Measurements from ENCODE around the gene SNX18.
"Not testable (repeated sequence)": the region's sequence is repeated elsewhere in the genome, so short reads cannot be mapped to it uniquely, and the experiment has no call there.

GRCh38 chr5:54536375-54536774, 18.8 kb downstream of the SNX18 start:
- TF ChIP-seq, protein P1, sequence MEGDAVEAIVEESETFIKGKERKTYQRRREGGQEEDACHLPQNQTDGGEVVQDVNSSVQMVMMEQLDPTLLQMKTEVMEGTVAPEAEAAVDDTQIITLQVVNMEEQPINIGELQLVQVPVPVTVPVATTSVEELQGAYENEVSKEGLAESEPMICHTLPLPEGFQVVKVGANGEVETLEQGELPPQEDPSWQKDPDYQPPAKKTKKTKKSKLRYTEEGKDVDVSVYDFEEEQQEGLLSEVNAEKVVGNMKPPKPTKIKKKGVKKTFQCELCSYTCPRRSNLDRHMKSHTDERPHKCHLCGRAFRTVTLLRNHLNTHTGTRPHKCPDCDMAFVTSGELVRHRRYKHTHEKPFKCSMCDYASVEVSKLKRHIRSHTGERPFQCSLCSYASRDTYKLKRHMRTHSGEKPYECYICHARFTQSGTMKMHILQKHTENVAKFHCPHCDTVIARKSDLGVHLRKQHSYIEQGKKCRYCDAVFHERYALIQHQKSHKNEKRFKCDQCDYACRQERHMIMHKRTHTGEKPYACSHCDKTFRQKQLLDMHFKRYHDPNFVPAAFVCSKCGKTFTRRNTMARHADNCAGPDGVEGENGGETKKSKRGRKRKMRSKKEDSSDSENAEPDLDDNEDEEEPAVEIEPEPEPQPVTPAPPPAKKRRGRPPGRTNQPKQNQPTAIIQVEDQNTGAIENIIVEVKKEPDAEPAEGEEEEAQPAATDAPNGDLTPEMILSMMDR (conservative IDR thresholded peaks at IDR 0.05; ENCODE audit: low read length), result not testable (repeated sequence)
- not testable (repeated sequence) for TF ChIP-seq EZH2phosphoT487 (IDR thresholded peaks at IDR 0.05; ENCODE audit: borderline replicate concordance, low read depth, low read length)
